HG03039 (cell line): ENCODE data around the gene FHOD1.

Source experiments
- ATAC-seq: cut with Tn5 transposase; IDR thresholded peaks from one replicate; pipeline ENCODE4 v1.9.1; 2021; ENCODE audit warnings: mild to moderate bottlenecking, moderate library complexity; ENCODE audit not compliant: unreplicated experiment

Gene FHOD1

DNA sequence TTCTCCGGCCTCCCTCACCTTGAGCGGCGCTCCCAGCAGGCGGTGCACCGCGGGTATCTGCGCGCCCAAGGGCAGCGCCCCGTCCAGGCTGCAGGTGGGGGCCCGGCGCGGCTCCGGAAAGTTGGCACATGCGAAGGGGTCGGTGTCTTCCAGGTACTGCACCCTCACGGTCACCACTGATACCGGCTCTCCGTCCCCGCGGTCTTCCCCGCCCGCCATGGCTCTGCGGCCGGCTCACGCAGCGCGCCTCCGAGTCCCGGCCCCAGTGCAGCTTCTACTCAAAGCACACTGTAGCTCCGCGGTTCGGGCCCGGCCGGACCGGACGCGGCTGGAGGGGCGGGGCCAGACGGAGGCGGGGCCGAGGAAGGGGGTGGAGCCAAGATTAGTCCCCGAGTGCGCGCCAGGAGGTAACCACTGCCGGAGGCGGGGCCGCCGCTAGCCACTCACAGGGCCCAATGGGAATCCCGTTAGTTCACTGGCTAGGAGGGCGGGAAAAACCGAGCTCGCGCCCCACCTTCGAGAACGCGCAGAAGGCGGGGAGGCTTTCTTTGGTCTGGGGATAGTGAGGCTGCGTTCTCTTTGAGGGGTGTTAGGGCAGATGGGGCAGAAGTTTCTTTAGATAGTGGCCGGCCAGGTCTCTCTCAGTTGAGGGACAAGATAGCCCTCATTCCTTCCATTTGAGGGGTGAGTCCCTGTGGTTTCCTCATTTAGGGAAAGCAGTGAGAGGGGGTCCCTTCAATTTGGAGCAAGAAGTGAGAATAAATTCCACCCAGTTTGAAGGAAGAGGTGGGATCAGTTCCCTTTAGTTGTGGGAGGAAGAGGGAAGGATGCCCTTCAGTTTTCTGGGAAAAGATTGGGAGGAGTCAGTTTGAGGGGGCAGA is at the start of gene FHOD1:
Gene FHOD1 (minus strand): TSS at position 290 of the 881 bp plus-strand sequence. CDS start 71 bp downstream, at position 219.
- ATAC-seq: peak; percentile 46

- no peak for ATAC-seq
These were observed 49.1 kb upstream of the FHOD1 start for GRCh38 chr16:67296420-67296819.

DNA sequence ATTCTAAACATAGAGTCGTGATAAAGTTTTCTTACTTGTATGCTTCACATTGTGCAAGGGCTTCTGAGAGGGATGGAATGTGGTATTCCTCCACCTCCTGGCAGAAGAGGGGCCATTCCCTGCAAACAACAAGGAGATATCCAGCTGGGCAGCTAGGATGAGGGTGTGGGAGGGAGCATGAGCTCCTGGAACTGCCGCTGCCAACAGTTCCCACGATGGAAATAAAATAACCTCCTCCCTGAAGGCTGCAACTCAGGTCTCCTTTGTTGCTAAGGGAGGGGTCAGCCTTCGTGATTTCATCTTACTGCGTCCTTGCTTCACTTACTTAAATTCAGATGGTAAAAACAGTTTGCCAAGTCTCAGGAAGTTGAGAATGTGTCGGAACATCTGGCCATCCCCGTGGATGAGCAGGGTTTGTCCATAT is 47.7 kb upstream of the FHOD1 start:
- no peak for ATAC-seq

DNA sequence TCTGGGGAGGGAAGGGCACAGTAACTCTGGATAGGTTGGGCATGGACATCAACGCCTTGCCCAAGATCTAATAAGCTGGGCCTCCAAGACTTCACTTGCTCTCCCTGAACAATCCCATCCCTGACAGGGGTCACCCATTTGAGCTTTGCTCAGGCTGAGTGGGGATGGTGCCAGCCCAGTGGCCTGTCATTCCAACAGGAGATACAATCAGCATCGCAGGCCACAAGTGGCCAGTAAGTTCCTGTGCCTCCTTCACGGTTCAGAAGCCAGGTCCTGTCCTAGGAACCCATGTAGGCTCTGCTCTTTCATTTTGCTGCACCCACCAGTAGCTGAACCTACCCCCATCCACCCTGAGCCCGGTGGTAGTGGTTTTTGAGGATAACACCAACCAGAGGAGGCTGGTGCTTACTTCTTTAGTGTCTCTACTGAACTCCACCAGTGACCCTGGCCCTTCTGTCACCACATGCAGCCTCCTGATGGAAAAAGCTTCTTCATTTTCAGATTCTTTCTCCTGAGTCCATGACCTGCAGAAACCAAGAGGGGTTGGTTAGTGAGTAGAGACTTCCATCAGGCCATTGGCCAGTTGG is 47.0 kb upstream of the FHOD1 start:
- ATAC-seq: no peak

GRCh38 chr16:67291461-67291860 is 44.2 kb upstream of the FHOD1 start:
- no peak for ATAC-seq

DNA sequence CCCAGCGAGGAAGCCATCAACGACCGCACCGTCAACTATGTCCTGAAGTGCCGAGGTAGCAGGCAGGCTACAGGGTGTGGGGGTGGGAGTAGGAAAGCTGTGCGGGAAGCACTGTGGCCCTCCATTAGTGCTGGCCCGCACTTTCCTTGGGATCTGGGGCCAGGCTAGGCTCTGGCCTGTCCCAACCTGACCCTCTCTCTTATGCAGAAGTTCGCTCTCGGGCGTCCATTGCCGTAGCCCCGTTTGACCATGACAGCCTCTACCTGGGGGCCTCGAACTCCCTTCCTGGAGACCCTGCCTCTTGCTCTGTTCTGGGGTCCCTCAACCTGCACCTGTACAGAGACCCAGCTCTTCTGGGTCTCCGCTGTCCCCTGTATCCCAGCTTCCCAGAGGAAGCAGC is 40.7 kb upstream of the FHOD1 start:
- ATAC-seq: no peak

DNA sequence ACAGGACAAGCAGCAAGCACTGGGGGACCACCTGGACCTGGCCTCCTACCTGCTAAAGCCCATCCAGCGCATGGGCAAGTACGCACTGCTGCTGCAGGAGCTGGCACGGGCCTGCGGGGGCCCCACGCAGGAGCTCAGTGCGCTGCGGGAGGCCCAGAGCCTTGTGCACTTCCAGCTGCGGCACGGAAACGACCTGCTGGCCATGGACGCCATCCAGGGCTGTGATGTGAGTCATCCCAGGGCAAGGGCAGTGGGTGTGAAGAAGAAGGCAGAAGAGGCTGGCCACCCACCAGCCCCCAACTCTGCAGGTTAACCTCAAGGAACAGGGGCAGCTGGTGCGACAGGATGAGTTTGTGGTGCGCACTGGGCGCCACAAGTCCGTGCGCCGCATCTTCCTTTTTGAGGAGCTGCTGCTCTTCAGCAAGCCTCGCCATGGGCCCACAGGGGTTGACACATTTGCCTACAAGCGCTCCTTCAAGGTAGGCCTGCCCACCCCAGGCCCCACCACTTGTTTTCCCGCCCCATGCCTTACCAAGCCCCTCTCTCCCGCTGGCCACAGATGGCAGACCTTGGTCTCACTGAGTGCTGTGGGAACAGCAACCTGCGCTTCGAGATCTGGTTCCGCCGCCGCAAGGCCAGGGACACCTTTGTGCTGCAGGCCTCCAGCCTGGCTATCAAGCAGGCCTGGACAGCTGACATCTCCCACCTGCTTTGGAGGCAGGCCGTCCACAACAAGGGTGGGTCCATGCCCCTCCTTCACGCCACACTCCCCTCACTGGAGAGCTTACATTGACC is 39.4 kb upstream of the FHOD1 start:
- ATAC-seq: no peak

DNA sequence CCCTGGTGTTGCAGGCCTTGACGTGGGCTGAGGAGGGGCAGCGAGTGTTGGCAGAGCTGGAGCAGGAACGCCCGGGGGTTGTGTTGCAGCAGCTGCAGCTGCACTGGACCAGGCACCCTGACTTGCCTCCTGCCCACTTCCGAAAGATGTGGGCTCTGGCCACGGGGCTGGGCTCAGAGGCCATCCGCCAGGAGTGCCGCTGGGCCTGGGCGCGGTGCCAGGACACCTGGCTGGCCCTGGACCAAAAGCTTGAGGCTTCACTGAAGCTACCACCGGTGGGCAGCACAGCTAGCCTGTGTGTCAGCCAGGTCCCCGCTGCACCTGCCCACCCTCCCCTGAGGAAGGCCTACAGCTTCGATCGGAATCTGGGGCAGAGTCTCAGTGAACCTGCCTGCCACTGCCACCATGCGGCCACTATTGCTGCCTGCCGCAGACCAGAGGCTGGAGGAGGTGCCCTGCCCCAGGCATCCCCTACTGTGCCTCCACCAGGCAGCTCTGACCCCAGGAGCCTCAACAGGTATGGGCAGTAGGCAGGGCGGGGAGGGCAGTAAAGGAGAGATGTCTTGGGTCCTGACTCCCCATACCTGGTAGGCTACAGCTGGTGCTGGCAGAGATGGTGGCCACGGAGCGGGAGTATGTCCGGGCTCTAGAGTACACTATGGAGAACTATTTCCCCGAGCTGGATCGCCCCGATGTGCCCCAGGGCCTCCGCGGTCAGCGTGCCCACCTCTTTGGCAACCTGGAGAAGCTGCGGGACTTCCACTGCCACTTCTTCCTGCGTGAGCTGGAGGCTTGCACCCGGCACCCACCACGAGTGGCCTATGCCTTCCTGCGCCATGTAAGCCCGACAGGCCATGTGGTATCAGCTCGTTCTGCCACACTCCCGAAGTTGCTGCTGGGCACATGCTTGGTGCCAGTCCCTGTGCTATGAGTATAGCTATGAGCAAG is 37.7 kb upstream of the FHOD1 start:
- ATAC-seq: no peak

- no peak for ATAC-seq
These were observed 36.7 kb upstream of the FHOD1 start for GRCh38 chr16:67283826-67284555.

- ATAC-seq: no peak
These were observed 36.0 kb upstream of the FHOD1 start for GRCh38 chr16:67283039-67283825.

DNA sequence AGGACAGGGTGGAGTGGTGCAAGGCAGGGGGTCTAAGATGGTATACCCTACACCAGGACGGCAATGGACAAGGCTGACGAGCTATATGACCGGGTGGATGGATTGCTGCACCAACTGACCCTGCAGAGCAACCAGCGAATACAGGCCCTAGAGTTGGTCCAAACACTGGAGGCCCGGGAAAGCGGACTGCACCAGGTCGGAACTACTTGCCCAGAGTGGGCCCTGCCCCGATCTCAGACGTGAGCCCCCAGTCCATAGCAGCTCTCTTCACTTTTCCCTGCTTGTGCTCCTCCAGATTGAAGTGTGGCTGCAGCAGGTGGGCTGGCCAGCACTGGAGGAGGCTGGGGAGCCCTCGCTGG is 35.1 kb upstream of the FHOD1 start:
- no peak for ATAC-seq

DNA sequence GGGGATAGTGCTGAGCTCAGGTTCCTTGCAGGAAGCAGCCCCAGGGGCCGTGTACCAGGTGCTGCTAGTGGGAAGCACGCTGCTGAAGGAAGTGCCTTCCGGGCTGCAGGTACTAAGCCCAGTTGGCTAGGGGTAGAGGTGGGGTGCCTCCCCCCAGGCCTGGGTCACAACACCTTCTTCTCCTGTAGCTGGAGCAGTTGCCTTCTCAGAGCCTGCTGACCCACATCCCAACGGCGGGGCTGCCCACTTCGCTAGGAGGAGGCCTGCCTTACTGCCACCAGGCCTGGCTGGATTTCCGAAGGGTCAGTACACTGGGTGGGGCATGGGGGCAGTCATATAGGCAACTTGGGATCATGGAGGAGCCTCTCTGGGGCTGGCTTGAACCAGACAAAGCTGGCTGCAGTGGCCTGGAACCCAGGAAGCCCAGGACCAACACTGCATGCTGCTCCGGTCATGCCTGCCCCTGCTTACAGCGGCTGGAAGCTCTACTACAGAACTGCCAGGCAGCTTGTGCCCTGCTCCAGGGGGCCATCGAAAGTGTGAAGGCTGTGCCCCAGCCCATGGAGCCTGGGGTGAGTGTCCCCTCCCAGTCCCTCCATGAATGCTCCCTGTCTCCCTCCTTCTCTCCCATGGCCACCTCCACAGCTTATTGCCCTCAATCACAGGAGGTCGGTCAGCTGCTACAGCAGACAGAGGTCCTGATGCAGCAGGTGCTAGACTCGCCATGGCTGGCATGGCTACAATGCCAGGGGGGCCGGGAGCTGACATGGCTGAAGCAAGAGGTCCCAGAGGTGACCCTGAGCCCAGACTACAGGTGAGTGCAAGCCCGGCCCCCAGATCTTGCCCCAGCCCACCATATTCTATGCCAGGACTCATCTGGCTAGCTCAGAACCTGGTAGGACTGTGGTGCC is 34.5 kb upstream of the FHOD1 start:
- no peak for ATAC-seq

DNA sequence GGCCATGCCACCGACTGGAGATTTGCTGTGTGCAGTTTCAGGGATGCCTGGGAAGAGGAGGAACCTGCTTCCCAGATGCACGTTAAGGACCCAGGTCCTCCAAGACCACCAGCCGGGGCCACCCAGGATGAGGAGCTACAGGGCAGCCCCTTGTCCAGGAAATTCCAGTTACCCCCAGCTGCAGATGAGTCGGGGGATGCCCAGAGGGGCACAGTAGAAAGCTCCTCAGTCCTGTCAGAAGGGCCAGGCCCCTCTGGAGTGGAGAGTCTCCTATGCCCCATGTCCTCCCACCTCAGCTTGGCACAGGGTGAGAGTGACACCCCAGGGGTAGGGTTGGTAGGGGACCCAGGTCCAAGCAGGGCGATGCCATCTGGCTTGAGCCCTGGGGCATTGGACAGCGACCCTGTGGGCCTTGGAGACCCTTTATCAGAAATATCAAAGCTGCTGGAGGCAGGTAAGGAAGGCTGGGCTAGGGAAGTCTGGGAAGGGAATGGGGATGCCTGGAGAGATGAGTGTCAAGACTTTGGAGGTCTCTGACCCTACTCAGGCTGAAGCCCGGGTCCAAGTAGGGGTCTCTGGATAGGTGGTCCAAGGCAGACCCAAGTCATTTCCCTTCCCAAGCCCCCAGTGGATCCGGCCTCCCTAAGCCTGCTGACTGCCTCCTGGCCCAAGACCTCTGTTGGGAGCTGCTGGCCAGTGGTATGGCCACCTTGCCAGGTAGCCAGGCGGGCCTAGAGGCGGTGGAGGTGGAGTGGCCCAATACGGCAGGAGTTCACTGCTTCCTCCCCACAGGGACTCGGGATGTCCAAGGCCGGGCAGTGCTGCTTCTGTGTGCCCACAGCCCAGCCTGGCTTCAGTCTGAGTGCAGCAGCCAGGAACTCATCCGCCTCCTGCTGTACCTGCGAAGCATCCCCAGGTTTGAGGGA is 33.1 kb upstream of the FHOD1 start:
- ATAC-seq: no peak

DNA sequence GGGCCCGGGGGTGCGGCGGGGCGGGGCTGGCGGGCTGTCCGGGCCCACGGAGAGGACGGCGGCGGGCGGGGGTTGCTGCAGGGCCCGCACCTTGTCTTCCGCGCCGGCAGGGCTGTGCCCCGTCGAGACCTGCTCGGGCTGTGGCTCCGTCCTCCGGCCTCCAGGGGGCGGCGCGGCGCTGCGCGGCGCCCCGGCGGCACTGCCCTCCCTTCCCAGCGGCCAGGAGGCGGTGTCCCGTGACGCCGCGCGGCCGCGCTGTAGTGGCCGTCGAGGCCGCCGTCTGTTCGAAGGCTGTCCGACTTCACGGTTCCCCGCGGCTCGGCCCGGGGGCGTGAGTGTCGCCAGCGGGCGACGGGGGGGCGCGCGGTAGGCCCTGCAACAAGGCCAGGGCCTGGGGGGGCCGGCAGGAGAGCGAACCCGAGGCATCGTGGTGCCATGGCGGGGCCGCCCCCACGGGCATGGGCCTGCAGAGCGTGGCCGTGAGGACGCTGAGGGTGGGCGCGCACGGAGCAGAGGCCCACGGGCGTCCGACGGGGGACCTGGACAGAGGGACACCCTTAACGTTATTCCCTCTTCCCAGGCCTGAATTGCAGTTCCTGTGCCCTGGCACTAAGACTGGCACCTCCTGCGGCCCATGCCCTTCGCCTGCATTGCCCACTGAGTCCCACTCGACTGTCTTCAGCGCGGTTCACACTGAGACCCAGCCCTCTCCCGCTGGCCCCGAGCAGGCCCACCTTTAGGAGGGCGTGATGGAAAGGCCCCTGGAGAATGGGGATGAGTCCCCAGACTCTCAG is 32.2 kb upstream of the FHOD1 start, which contains the start of gene PLEKHG4:
Gene PLEKHG4 (plus strand): TSS at position 237 of the 794 bp plus-strand sequence. CDS start 513 bp downstream, at position 750.
- ATAC-seq: peak; percentile 60

- peak; percentile 12 for ATAC-seq
These were observed 31.6 kb upstream of the FHOD1 start for GRCh38 chr16:67278773-67279295.
